CD14-positive monocyte (primary cell): ENCODE measurements around the gene IL1RAPL1. TPM values are rescaled to one million over a fixed set of nuclear protein-coding genes. Genes with fewer than 3 reads are reported as not detected.

Experiments
- DNase-seq, 3 donors: peaks; one replicate each; pipeline ENCODE4 v3.0.0-alpha.2; 2011 to 2022
- H2AFZ ChIP-seq: 2 replicates; pipeline ENCODE4 v1.6.0; 2012; ENCODE audit warnings: mild to moderate bottlenecking, low read depth, low read length, inconsistent platforms; ENCODE audit not compliant: insufficient read depth, poor library complexity, severe bottlenecking
- H3K27ac ChIP-seq, 2 donors: 1 replicate in 1 of 2; 2 replicates in 1 of 2; pipeline ENCODE4 v1.5.1; 2012 to 2013; ENCODE audit warnings: low read length in 2 of 2, control low read depth in 1 of 2, inconsistent platforms in 1 of 2, low read depth in 1 of 2, mild to moderate bottlenecking in 1 of 2
- H3K27me3 ChIP-seq, 2 donors: one replicate each; pipeline versions ENCODE4 v1.6.0 to v1.6.1; 2011 to 2013; ENCODE audit warnings: low read length in 2 of 2; ENCODE audit not compliant: control insufficient read depth in 2 of 2, insufficient read depth in 2 of 2
- H3K36me3 ChIP-seq, 2 donors: replicated peaks in 1 of 2; 1 replicate in 1 of 2; 2 replicates in 1 of 2; pipeline versions ENCODE4 v1.5.1 to v1.6.1; 2012 to 2013; ENCODE audit warnings: low read length in 2 of 2, control low read depth in 1 of 2, inconsistent platforms in 1 of 2, mild to moderate bottlenecking in 1 of 2; ENCODE audit not compliant: insufficient read depth in 2 of 2, control insufficient read depth in 1 of 2
- H3K4me1 ChIP-seq, 2 donors: 1 replicate in 1 of 2; 2 replicates in 1 of 2; pipeline versions ENCODE4 v1.5.1 to v1.6.1; 2012 to 2013; ENCODE audit warnings: low read length in 2 of 2, control low read depth in 1 of 2, inconsistent platforms in 1 of 2, mild to moderate bottlenecking in 1 of 2, moderate library complexity in 1 of 2; ENCODE audit not compliant: insufficient read depth in 2 of 2, control insufficient read depth in 1 of 2
- H3K4me2 ChIP-seq: replicated peaks from 2 replicates; pipeline ENCODE3; 2012; ENCODE audit warnings: low read length, moderate library complexity, mild to moderate bottlenecking; ENCODE audit not compliant: poor library complexity, severe bottlenecking; ENCODE audit errors: extremely low read depth
- H3K4me3 ChIP-seq, 3 experiments: fragments of 200-600 bp in 1 of 3; sonication (generic) in 1 of 3; replicated peaks in 1 of 3; 1 replicate in 2 of 3; 2 replicates in 1 of 3; pipeline ENCODE4 v1.5.1; 2011 to 2013; ENCODE audit warnings: low read length in 3 of 3, mild to moderate bottlenecking in 3 of 3, control low read depth in 2 of 3, low read depth in 2 of 3, inconsistent platforms in 1 of 3, moderate library complexity in 1 of 3
- H3K79me2 ChIP-seq: 2 replicates; pipeline ENCODE4 v1.6.0; 2012; ENCODE audit warnings: mild to moderate bottlenecking, control low read depth, inconsistent platforms, low read length, moderate library complexity; ENCODE audit not compliant: insufficient read depth
- H3K9ac ChIP-seq: 2 replicates; pipeline ENCODE4 v1.6.0; 2017; ENCODE audit warnings: low read length, mild to moderate bottlenecking; ENCODE audit not compliant: insufficient read depth, poor library complexity, severe bottlenecking
- H3K9me3 ChIP-seq, 2 donors: replicated peaks in 1 of 2; 1 replicate in 1 of 2; 2 replicates in 1 of 2; pipeline versions ENCODE4 v1.5.1 to v1.6.1; 2012 to 2013; ENCODE audit warnings: low read length in 2 of 2, control low read depth in 1 of 2; ENCODE audit not compliant: control insufficient read depth in 1 of 2, insufficient read depth in 1 of 2
- H4K20me1 ChIP-seq: 2 replicates; pipeline ENCODE4 v1.6.0; 2012; ENCODE audit warnings: mild to moderate bottlenecking, low read length, control low read depth, moderate library complexity; ENCODE audit not compliant: insufficient read depth
- H3K27ac Mint-ChIP-seq, 7 donors: one replicate each; pipeline ENCODE4 v1.8.0; 2020; ENCODE audit warnings: mild to moderate bottlenecking in 7 of 7, mixed read lengths in 7 of 7, moderate library complexity in 6 of 7, inconsistent platforms in 2 of 7
- H3K27me3 Mint-ChIP-seq, 3 donors: one replicate each; pipeline ENCODE4 v1.8.0; 2021 to 2022; ENCODE audit warnings: low read depth in 3 of 3, mild to moderate bottlenecking in 3 of 3, mixed read lengths in 3 of 3, moderate library complexity in 3 of 3, inconsistent platforms in 1 of 3
- H3K36me3 Mint-ChIP-seq, 2 donors: one replicate each; pipeline ENCODE4 v1.8.0; 2020; ENCODE audit warnings: mixed read lengths in 2 of 2, inconsistent platforms in 1 of 2, mild to moderate bottlenecking in 1 of 2
- H3K4me1 Mint-ChIP-seq: one replicate; pipeline ENCODE4 v1.8.0; 2020; ENCODE audit warnings: mild to moderate bottlenecking, mixed read lengths
- H3K4me3 Mint-ChIP-seq, 2 donors: one replicate each; pipeline ENCODE4 v1.8.0; 2020; ENCODE audit warnings: mild to moderate bottlenecking in 2 of 2, mixed read lengths in 2 of 2, moderate library complexity in 1 of 2
- H3K9me3 Mint-ChIP-seq, 7 donors: one replicate each; pipeline ENCODE4 v1.8.0; 2020 to 2022; ENCODE audit warnings: mixed read lengths in 7 of 7, mild to moderate bottlenecking in 6 of 7, moderate library complexity in 6 of 7, inconsistent platforms in 2 of 7
- WGBS: methylation state at CpG from one replicate; pipeline ENCODE4 v1.1.5; 2013; ENCODE audit warnings: missing lambda C conversion rate; ENCODE audit not compliant: insufficient coverage; 5-methylcytosine and 5-hydroxymethylcytosine counted together
- intact Hi-C, 2 donors: fragments of 100-400 bp; cut with micrococcal nuclease; formaldehyde crosslinking; loops; one replicate each; pipeline versions ENCODE4 v1.15.0 to v1.15.1; 2023
- polyA plus RNA-seq, 3 donors: library from polyadenylated mRNA; depleted of rRNA in 1 of 3; unstranded in 2 of 3; stranded (reverse) in 1 of 3; fragments of 300-500 nt in 2 of 3; fragments of >200 nt in 1 of 3; fragmentation: Illumina TruSeq in 2 of 3; gene quantifications; 1 replicate in 2 of 3; 2 replicates in 1 of 3; pipeline ENCODE4 v1.2.3, GENCODE V29; 2012 to 2021
- TF ChIP-seq, protein P1 (sequence below): fragments of 200-600 bp; IDR thresholded peaks from one replicate; pipeline ENCODE4 v1.8.0; 2022; ENCODE audit warnings: antibody characterized with exemption, mild to moderate bottlenecking

Gene IL1RAPL1
- polyA plus RNA-seq, 3 donors, result not detected

DNA sequence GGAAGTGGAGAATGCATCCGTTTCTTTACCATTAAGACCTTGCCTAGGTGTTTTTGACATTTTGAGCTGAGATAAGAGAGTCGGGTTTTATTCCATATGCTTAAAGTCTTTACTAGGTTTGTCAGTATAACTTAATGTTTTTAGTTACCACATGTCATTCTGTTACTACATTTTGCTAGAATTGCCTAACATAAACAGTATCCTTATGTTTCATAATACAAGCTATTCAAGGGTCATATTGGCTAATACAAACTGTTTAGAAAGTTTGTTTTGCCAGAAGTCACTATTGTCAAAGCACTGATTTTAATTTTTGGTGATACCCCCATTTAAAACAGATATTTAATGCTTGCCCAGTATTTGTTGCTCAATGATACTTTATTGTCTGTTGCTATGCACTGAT lies 1200.4 kb downstream of the IL1RAPL1 start:
- no CpG with 5 or more reads among the region's 2 CpGs for WGBS
- H3K9me3 Mint-ChIP-seq, result peaks cover 0 to 6% (median 2%) of the 10 kb centered on the region in 7 donors
- H4K20me1 ChIP-seq, result no peaks in the 10 kb centered on the region
- H3K27ac ChIP-seq, result no peak overlapping the region
- H3K36me3 ChIP-seq, result no peaks in the 10 kb centered on the region
- intact Hi-C loops, result no loop called here
- no peak overlapping the region for H3K27ac Mint-ChIP-seq
- H3K27me3 Mint-ChIP-seq, result peaks cover 0 to 3% (median 0%) of the 10 kb centered on the region in 3 donors
- no peak overlapping the region for H3K4me3 Mint-ChIP-seq
- DNase-seq, result no peak
- H3K9ac ChIP-seq, result no peak overlapping the region
- H3K4me1 Mint-ChIP-seq, result no peaks in the 10 kb centered on the region
- no peaks in the 10 kb centered on the region for H3K9me3 ChIP-seq
- H3K79me2 ChIP-seq, result no peaks in the 10 kb centered on the region
- TF ChIP-seq, protein P1, sequence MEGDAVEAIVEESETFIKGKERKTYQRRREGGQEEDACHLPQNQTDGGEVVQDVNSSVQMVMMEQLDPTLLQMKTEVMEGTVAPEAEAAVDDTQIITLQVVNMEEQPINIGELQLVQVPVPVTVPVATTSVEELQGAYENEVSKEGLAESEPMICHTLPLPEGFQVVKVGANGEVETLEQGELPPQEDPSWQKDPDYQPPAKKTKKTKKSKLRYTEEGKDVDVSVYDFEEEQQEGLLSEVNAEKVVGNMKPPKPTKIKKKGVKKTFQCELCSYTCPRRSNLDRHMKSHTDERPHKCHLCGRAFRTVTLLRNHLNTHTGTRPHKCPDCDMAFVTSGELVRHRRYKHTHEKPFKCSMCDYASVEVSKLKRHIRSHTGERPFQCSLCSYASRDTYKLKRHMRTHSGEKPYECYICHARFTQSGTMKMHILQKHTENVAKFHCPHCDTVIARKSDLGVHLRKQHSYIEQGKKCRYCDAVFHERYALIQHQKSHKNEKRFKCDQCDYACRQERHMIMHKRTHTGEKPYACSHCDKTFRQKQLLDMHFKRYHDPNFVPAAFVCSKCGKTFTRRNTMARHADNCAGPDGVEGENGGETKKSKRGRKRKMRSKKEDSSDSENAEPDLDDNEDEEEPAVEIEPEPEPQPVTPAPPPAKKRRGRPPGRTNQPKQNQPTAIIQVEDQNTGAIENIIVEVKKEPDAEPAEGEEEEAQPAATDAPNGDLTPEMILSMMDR, result no peak
- no peak overlapping the region for H3K4me2 ChIP-seq
- H3K4me1 ChIP-seq, result no peaks in the 10 kb centered on the region
- H3K4me3 ChIP-seq, result no peak overlapping the region
- no peaks in the 10 kb centered on the region for H3K27me3 ChIP-seq
- H3K36me3 Mint-ChIP-seq, result no peaks in the 10 kb centered on the region
- no peak overlapping the region for H2AFZ ChIP-seq

DNA sequence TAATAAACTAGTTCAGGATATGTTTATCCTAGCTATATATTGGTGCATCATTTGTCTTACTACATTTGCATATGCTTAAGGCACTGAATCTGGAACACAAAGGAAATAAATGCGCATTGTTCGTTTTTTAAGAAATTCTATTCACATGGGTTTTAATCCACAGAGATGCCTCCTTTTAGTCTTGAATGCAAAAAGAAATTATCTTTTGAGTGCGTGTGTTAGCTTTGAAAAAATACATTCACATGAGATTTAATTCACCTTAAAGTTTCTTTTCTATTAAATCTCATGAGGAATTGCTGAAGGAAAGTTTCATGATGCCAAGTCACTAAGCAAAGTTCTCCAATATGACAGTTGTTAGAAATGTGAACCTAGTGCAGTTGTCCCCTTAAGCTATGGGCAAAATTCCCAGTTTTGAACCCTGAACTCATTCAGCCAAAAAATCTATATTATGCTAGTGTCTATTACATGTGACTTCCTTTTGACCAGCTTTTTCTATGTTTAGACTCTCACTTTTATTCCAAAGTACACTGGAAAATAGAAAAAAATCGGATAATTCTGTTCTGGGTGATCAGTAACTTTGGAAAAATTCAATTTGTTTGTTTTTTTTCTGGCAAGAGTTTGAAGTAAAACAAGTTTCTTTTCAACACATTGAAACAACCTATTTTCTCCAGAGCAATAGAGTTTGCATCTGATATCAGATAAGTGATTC lies 1201.9 kb downstream of the IL1RAPL1 start:
- H4K20me1 ChIP-seq, result no peaks in the 10 kb centered on the region
- H3K4me1 ChIP-seq, result no peaks in the 10 kb centered on the region
- Mint-ChIP-seq H3K4me1 (no peaks in the 10 kb centered on the region), H3K9me3 (peaks cover 0 to 6% (median 0%) of the 10 kb centered on the region in 7 donors), H3K27ac (no peak overlapping the region), H3K27me3 (peaks cover 0 to 3% (median 0%) of the 10 kb centered on the region in 3 donors), H3K36me3 (no peaks in the 10 kb centered on the region), H3K4me3 (no peak overlapping the region)
- no peak overlapping the region for H3K4me2 ChIP-seq
- no peaks in the 10 kb centered on the region for H3K79me2 ChIP-seq
- no peak overlapping the region for H2AFZ ChIP-seq
- intact Hi-C loops, result no loop called here
- no peak overlapping the region for H3K4me3 ChIP-seq
- WGBS, result no CpG with 5 or more reads among the region's 4 CpGs
- TF ChIP-seq, protein P1, result no peak
- no peak for DNase-seq
- no peak overlapping the region for H3K9ac ChIP-seq
- no peaks in the 10 kb centered on the region for H3K27me3 ChIP-seq
- no peaks in the 10 kb centered on the region for H3K36me3 ChIP-seq
- no peaks in the 10 kb centered on the region for H3K9me3 ChIP-seq
- no peak overlapping the region for H3K27ac ChIP-seq
